ENCODE measurements around the gene ARL16.

The ARL16 gene

GRCh38 chr17:81720267-81721071 is 36.9 kb upstream of the ARL16 start:
- no peak for DNase-seq (ENCODE audit: low spot score)
- TF ChIP-seq CTCF (IDR thresholded peaks at IDR 0.05; ENCODE audit: extremely low read depth, missing control alignments) = no peak

- DNase-seq (ENCODE audit: low spot score) = no peak
- TF ChIP-seq CTCF (IDR thresholded peaks at IDR 0.05; ENCODE audit: extremely low read depth, missing control alignments) = no peak
These were observed 36.0 kb upstream of the ARL16 start for GRCh38 chr17:81719410-81720266.

GRCh38 chr17:81717766-81718089 is 34.1 kb upstream of the ARL16 start:
- no peak for DNase-seq (ENCODE audit: low spot score)
- no peak for TF ChIP-seq CTCF (IDR thresholded peaks at IDR 0.05; ENCODE audit: extremely low read depth, missing control alignments)

GRCh38 chr17:81717049-81717765 is 33.6 kb upstream of the ARL16 start:
- DNase-seq (ENCODE audit: low spot score) = no peak
- no peak for TF ChIP-seq CTCF (IDR thresholded peaks at IDR 0.05; ENCODE audit: extremely low read depth, missing control alignments)

- TF ChIP-seq CTCF (IDR thresholded peaks at IDR 0.05; ENCODE audit: extremely low read depth, missing control alignments) = no peak
These were observed 33.0 kb upstream of the ARL16 start for GRCh38 chr17:81716674-81716996.

GRCh38 chr17:81715872-81716673 is 32.5 kb upstream of the ARL16 start:
- no peak for DNase-seq (ENCODE audit: low spot score)
- no peak for TF ChIP-seq CTCF (IDR thresholded peaks at IDR 0.05; ENCODE audit: extremely low read depth, missing control alignments)

More at GRCh38 chr17:81716674-81716996, 33.0 kb upstream of the ARL16 start:
- DNase-seq (ENCODE audit: low spot score) = no peak

Data from GM20000 (cell line).